ENCODE measurements around the gene LRRC18.

LRRC18 gene

GRCh38 chr10:48941427-48942075 lies 1.9 kb upstream of the LRRC18 start:
- Histone ChIP-seq H3K36me3 (replicated peaks; ENCODE audit: low read depth, low read length) (peaks cover 15% of the 10 kb centered on the region), H3K27ac (ENCODE audit: low read length) (no peak overlapping the region), H3K4me2 (ENCODE audit: low read length) (no peak overlapping the region), H3K27me3 (ENCODE audit: low read depth, low read length) (no peaks in the 10 kb centered on the region), H3K4me1 (ENCODE audit: low read length) (no peaks in the 10 kb centered on the region), H3K9me3 (ENCODE audit: insufficient read depth, low read length) (no peaks in the 10 kb centered on the region), H3K79me2 (ENCODE audit: low read length) (no peaks in the 10 kb centered on the region), H2AFZ (ENCODE audit: low read depth, low read length) (no peak overlapping the region), H4K20me1 (ENCODE audit: insufficient read depth, low read length) (no peaks in the 10 kb centered on the region), H3K4me3 (ENCODE audit: low read length) (no peak overlapping the region), H3K9ac (ENCODE audit: low read length) (no peak overlapping the region)
- TF ChIP-seq CTCF (IDR thresholded peaks at IDR 0.05; ENCODE audit: low read depth, low read length) (no peak), EZH2phosphoT487 (IDR thresholded peaks at IDR 0.05; ENCODE audit: low read depth) (no peak)

GRCh38 chr10:48940958-48941357 lies 1.3 kb upstream of the LRRC18 start:
- TF ChIP-seq EZH2phosphoT487 (IDR thresholded peaks at IDR 0.05; ENCODE audit: low read depth) (no peak), CTCF (IDR thresholded peaks at IDR 0.05; ENCODE audit: low read depth, low read length) (no peak)
- no peak overlapping the region for H3K9ac ChIP-seq (ENCODE audit: low read length)
- no peaks in the 10 kb centered on the region for H3K79me2 ChIP-seq (ENCODE audit: low read length)
- H3K27ac ChIP-seq (ENCODE audit: low read length), result no peak overlapping the region
- no peaks in the 10 kb centered on the region for H3K27me3 ChIP-seq (ENCODE audit: low read depth, low read length)
- no peaks in the 10 kb centered on the region for H3K4me1 ChIP-seq (ENCODE audit: low read length)
- no peak overlapping the region for H2AFZ ChIP-seq (ENCODE audit: low read depth, low read length)
- no peak overlapping the region for H3K4me2 ChIP-seq (ENCODE audit: low read length)
- H3K9me3 ChIP-seq (ENCODE audit: insufficient read depth, low read length), result no peaks in the 10 kb centered on the region
- H3K36me3 ChIP-seq (replicated peaks; ENCODE audit: low read depth, low read length), result peaks cover 10% of the 10 kb centered on the region
- H3K4me3 ChIP-seq (ENCODE audit: low read length), result no peak overlapping the region
- H4K20me1 ChIP-seq (ENCODE audit: insufficient read depth, low read length), result no peaks in the 10 kb centered on the region

GRCh38 chr10:48940372-48940771 lies 732 bp upstream of the LRRC18 start:
- Histone ChIP-seq H3K4me2 (ENCODE audit: low read length) (no peak overlapping the region), H3K27me3 (ENCODE audit: low read depth, low read length) (no peaks in the 10 kb centered on the region), H3K4me3 (ENCODE audit: low read length) (no peak overlapping the region), H2AFZ (ENCODE audit: low read depth, low read length) (no peak overlapping the region), H3K4me1 (ENCODE audit: low read length) (no peaks in the 10 kb centered on the region), H4K20me1 (ENCODE audit: insufficient read depth, low read length) (no peaks in the 10 kb centered on the region), H3K79me2 (ENCODE audit: low read length) (no peaks in the 10 kb centered on the region), H3K9ac (ENCODE audit: low read length) (no peak overlapping the region), H3K36me3 (replicated peaks; ENCODE audit: low read depth, low read length) (peaks cover 5% of the 10 kb centered on the region), H3K27ac (ENCODE audit: low read length) (no peak overlapping the region), H3K9me3 (ENCODE audit: insufficient read depth, low read length) (no peaks in the 10 kb centered on the region)
- TF ChIP-seq CTCF (IDR thresholded peaks at IDR 0.05; ENCODE audit: low read depth, low read length) (no peak), EZH2phosphoT487 (IDR thresholded peaks at IDR 0.05; ENCODE audit: low read depth) (no peak)

- Histone ChIP-seq H3K36me3 (replicated peaks; ENCODE audit: low read depth, low read length) (peaks cover 2% of the 10 kb centered on the region), H3K4me1 (ENCODE audit: low read length) (no peaks in the 10 kb centered on the region), H3K79me2 (ENCODE audit: low read length) (no peaks in the 10 kb centered on the region), H3K4me2 (ENCODE audit: low read length) (no peak overlapping the region), H3K9me3 (ENCODE audit: insufficient read depth, low read length) (no peaks in the 10 kb centered on the region), H2AFZ (ENCODE audit: low read depth, low read length) (no peak overlapping the region), H3K27ac (ENCODE audit: low read length) (no peak overlapping the region), H3K27me3 (ENCODE audit: low read depth, low read length) (no peaks in the 10 kb centered on the region), H3K9ac (ENCODE audit: low read length) (no peak overlapping the region), H3K4me3 (ENCODE audit: low read length) (no peak overlapping the region), H4K20me1 (ENCODE audit: insufficient read depth, low read length) (no peaks in the 10 kb centered on the region)
- TF ChIP-seq EZH2phosphoT487 (IDR thresholded peaks at IDR 0.05; ENCODE audit: low read depth) (no peak), CTCF (IDR thresholded peaks at IDR 0.05; ENCODE audit: low read depth, low read length) (no peak)
Measured at GRCh38 chr10:48938990-48939536, 577 bp downstream of the LRRC18 start.
